GM13977 (cell line): ENCODE results near the gene QRICH1.

Source experiments
- DNase-seq: peaks from one replicate; pipeline ENCODE4 v3.0.0; 2012; ENCODE audit warnings: low spot score
- in situ Hi-C: fragments of 300-500 bp; cut with MboI; formaldehyde crosslinking; loops from one replicate; pipeline ENCODE4 v1.12.0; 2022; ENCODE audit warnings: low sequenced_read_pairs, low pct_unique_long_range_greater_than_20kb, mixed read lengths, inconsistent platforms; ENCODE audit not compliant: unreplicated experiment
- TF ChIP-seq, protein P1 (sequence below): IDR thresholded peaks from 2 replicates; pipeline ENCODE4 v1.5.1; 2012; ENCODE audit warnings: mild to moderate bottlenecking, control low read depth; ENCODE audit not compliant: insufficient read depth; ENCODE audit errors: extremely low read depth, missing control alignments

The QRICH1 gene

DNA sequence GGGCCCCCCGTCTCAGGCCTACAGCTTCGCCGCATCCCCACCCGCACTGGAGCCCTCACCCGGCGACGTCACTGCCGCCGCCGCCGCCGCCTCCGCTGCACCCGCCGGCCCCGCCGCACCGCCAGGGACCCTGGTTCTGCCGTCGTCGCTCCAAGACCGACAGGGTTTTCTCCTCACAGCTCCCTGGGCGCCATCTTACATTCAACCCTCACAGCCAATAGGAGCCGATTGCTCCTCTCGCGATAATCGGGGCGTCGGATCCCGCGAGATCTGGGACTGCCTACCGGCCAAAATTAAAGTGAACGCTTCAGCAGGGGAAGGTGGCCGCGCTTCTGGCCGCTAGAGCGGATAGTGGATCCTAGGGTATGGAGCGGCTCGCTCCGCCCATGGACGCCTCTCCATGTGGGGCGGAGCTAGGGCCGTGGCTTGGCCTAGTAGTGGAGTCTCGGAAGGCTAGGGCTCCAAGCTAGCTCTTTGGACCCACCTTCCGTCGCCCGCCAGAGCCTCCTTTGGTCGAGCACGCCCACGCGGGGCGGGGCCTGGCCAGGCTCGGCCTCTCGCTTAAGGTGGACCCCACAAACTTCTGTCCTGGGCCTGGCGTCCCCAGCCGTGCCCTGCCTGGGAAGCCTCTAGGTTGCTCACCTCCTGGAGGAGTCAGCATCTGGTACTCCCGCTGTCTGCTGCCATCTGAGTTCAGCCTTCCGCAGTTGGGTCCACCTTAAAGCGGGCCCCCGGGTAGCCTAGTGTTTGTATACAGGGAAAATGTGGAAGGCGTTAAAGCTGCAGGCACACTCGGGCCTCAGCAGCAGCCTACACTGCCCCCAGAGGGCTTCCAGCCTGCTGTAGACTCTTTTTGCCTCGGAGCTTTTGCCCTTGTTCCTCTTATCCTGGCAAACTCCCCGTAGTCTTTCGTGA is at the start of gene QRICH1:
QRICH1 (minus strand) TSS at position 219 of the 915 bp plus-strand sequence. CDS start 17,054 bp downstream, outside the sequence.
- in situ Hi-C loops, result no loop called here
- peak; percentile 94 for DNase-seq
- TF ChIP-seq, protein P1, sequence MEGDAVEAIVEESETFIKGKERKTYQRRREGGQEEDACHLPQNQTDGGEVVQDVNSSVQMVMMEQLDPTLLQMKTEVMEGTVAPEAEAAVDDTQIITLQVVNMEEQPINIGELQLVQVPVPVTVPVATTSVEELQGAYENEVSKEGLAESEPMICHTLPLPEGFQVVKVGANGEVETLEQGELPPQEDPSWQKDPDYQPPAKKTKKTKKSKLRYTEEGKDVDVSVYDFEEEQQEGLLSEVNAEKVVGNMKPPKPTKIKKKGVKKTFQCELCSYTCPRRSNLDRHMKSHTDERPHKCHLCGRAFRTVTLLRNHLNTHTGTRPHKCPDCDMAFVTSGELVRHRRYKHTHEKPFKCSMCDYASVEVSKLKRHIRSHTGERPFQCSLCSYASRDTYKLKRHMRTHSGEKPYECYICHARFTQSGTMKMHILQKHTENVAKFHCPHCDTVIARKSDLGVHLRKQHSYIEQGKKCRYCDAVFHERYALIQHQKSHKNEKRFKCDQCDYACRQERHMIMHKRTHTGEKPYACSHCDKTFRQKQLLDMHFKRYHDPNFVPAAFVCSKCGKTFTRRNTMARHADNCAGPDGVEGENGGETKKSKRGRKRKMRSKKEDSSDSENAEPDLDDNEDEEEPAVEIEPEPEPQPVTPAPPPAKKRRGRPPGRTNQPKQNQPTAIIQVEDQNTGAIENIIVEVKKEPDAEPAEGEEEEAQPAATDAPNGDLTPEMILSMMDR, result peak; percentile 59

DNA sequence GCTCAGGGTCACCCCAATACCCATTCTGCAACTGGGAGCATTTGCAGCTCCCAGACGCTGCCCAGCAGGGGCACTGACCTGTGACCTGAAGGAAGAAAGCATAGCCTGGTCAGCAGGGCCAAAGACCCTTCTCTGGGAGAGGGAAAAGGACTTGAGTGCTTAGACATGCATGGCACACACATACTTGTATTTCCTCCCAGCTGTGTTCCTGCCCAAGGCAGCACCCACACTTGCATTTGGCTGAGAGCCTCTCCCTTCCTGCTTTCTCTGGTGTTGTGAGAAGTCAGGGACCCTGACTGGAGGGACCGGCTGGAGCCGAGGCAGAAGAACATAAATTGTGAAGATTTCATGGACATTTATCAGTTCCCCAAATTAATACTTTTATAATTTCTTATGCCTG is 46.2 kb upstream of the QRICH1 start:
- in situ Hi-C loops, result no loop called here
- TF ChIP-seq, protein P1, result no peak
- no peak for DNase-seq

GRCh38 chr3:49135499-49135898 is 41.6 kb upstream of the QRICH1 start:
- no peak for DNase-seq
- in situ Hi-C loops, result no loop called here
- TF ChIP-seq, protein P1, result no peak

- in situ Hi-C loops, result no loop called here
- TF ChIP-seq, protein P1, result no peak
- DNase-seq, result no peak
Observed at GRCh38 chr3:49134471-49135265, 40.8 kb upstream of the QRICH1 start.

DNA sequence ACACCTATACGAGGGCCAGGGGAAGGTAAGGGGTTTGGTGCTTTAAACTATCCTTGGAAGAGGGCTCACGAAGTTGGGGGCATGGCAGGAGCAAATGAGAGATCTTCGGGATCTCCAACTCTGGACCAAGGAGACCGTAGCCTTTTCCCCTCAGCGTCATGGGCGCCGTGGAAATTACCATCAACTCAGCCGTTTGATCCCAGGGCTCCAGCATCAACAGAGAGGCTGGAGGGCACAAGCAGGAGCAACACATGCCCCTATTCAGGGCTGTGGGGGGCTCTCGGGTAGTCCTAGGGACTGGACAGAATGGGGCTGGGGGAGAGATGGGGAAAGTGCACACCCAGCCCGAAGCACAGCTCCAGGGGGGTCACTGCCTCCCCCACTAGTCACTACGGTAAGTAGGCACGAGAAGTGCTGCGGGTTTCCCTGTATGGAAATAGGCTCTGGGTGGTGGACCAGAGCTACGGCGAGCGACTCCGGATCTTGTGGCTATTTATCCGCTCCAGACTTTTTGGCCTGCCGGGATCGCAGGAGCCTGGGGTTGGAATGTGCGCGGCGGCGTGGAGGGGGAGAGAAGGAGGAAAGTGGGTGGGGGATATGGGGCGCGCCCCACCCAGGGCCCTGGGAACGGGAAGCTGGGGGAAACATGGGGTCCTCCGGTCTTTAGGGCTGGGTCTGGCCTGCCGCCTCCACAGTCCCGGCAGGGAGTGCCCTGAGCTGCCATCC is 39.5 kb upstream of the QRICH1 start:
- no peak for DNase-seq
- TF ChIP-seq, protein P1, result no peak
- in situ Hi-C loops, result no loop called here
